HG02610 (cell line): ENCODE measurements around the gene LRRC3C.

Source experiments
- ATAC-seq: cut with Tn5 transposase; IDR thresholded peaks from one replicate; pipeline ENCODE4 v1.9.1; 2021; ENCODE audit warnings: mild to moderate bottlenecking, moderate library complexity; ENCODE audit not compliant: unreplicated experiment

LRRC3C gene

GRCh38 chr17:39923836-39924690 lies 3.5 kb upstream of the LRRC3C start:
- no peak for ATAC-seq

DNA sequence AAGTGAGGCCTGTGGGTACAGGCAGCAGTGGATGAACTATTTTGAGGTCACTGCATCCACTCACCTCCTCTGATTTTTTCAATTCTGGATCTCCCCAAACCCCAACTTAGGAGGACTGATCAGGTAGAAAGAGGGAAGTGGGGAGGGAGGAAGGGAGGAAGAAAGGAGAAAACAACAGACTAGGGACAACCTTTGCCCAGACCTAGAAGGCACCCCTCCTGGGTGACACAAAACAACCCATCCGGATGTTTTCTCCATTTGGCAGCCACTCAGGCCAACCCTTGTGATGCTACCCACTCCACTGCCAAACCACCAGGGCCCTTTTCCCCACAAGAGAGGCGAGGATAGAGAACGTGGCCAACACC lies 2.9 kb upstream of the LRRC3C start:
- ATAC-seq: no peak

DNA sequence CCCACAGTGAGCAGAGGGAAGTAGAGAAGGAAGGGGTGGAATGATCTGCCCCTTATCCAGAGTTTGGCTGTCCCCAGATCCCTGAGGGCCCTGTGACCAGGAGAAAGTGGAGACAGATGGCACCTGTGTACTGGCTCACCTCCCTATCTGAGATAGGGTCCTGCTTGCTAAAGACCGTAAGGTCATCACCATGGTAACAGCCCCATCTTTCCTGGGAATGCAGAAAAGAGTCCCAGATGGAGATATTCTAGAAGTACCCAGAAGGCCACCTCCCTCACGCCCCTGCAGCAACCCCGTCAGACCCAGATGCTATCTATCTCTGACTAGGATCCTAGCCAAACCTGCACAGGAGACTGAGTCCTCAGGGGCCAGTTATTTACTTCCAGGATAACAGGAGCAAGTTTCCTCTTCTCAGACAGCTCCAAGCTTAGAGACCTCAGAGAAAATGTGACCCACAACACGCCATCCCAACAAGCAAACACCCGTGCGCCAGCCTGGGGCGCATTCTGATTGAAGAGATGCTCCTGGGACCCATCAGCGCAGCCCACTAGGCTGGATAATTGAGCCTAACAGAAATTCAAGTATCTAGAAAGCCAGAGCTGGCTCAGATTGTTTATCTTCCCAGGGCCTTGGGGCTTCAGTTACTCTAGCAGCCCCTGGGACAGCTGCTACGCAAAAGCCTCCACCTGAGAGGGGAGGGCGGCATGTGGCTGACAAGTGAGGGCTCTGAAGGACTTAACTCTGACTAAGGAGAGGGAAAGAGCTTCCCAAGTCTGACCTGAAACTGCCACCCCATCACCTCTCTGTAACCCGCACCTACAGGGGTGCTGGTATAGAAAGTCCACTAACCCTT lies 2.0 kb upstream of the LRRC3C start:
- ATAC-seq: no peak

GRCh38 chr17:39926135-39926587 lies 1.4 kb upstream of the LRRC3C start:
- no peak for ATAC-seq

DNA sequence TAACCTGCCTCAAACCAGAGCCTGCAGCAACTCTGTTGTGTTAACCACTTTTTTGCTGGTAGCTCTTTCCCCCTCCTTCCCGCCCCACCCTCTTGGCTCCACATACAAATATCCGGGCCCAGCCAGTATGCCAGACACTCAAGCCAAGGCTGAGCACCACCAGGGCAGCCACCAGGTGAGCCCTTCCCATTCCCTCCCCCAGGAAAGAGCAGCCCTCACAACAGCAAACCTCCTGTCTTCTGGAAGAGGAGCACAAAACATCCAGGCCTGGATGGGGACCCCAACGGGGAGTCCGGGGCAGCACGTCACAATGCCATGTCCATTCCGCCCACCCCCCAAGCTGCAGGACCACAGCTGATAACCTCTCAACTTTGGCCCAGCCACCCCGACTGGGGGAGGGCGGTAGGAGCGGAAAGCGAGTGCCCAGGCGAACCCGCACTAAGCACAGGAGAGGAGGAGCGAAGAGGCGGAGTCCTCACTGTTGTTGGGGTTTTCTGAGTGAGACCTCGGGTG lies 888 bp upstream of the LRRC3C start:
- ATAC-seq: no peak

GRCh38 chr17:39927929-39928857 lies 661 bp downstream of the LRRC3C start:
- ATAC-seq: no peak

- ATAC-seq: peak; percentile 62
Measured at GRCh38 chr17:39928858-39929645, 1.5 kb downstream of the LRRC3C start.

- no peak for ATAC-seq
Measured at GRCh38 chr17:39929646-39930407, 2.3 kb downstream of the LRRC3C start.

- ATAC-seq: no peak
Measured at GRCh38 chr17:39933912-39934311, 6.4 kb downstream of the LRRC3C start.

- ATAC-seq: no peak
Measured at GRCh38 chr17:39934324-39934723, 6.8 kb downstream of the LRRC3C start.

GRCh38 chr17:39935909-39936308 lies 8.4 kb downstream of the LRRC3C start:
- no peak for ATAC-seq

DNA sequence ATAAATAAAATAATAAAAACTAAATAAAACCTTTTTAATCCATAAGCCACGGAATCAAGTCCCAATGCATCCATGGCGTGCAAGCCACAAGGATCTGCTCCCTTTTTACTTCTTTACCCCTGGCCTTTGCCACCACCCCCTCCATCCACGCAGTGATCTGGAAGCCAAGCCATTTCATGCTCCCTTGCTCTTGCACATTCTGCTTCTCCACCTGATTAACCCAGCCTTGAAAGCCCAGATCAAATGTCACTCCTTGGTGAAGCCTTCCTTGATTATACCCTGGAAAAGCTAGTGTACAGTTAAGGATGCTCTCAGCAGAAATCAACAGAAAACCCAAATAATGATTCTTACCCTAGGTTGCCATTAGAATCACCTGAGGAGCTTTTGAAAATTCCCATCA lies 9.9 kb downstream of the LRRC3C start:
- ATAC-seq: no peak

DNA sequence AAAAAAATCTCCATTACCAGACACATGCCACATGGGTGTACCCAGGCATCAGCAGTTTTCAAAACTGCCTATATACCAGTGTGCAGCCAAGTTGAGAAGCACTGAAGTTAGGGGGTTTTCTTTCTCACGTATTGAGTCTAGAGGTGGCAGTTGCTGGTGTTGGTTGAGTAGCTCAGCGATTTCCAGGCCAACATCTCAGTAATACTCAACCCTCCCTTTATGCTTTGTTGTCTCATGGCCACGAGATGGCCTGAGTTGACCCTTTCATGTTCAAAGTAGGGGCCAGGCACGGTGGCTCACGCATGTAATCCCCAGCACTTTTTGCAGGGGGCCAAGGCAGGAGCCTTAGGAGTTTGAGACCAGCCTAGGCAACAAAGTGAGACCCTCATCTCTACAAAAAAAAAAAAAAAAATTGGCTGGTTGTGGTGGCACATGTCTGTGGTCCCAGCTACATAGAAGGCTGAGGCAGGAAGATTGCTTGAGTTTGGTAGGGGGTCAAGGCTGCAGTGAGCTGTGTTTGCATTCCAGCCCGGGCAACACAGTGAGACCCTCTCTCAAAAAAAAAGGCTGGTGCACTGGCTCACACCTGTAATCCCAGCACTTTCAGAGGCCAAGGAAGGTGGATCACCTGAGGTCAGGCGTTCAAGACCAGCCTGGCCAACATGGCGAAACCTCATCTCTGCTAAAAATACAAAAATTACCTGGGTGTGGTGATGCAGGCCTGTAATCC lies 10.8 kb downstream of the LRRC3C start:
- peak; percentile 55 for ATAC-seq

DNA sequence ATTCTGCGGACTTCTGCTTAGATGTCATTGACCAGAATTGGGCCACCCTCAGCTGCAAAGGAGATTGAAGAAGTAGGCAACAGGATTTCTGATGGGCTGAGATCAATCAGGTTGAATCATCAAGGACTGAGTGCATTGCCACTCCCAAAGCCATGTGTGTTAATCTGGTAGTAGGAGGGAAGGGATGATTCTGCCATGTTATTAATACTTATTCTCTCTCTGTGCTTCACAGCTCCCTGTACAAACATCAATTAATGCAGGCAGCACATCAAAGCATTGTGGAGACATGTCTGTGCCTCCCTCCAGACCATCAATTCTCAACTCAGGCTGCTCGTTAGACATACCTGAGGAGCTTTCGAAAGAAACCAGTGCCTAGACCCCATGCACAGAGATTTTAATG lies 11.6 kb downstream of the LRRC3C start:
- no peak for ATAC-seq

GRCh38 chr17:39939588-39940419 lies 12.3 kb downstream of the LRRC3C start:
- peak; percentile 69 for ATAC-seq

DNA sequence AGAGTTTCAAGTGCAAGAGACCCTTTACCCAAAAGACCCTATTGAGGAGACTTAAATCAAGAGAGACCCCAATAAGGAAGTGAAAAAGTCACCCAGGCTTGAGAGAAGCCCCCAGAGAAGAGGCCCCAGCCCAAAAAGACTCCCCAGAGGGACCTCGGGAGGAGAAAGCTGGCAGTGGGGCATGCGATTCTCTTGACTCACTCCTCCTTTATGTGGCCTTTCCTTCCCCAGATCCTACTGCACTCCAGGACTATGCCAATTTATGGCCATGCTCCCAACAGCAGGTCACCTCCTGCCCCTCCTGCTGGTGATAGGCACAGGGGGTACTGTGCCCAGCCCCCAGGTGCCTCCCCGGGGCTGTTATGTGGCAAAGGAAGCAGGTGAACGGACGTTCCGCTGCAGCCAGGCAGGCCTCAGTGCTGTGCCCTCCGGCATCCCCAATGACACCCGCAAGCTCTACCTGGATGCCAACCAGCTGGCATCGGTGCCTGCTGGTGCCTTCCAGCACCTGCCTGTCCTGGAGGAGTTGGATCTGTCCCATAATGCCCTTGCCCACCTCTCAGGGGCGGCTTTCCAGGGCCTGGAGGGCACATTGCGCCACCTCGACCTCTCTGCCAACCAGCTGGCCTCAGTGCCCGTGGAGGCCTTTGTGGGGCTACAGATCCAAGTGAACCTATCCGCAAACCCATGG lies 16.3 kb downstream of the LRRC3C start:
- no peak for ATAC-seq

GRCh38 chr17:39944393-39944711 lies 16.8 kb downstream of the LRRC3C start:
- no peak for ATAC-seq
